ENCODE measurements around the gene SIPA1.

SIPA1 gene

GRCh38 chr11:65593518-65594414 lies 44.1 kb upstream of the SIPA1 start:
- Histone ChIP-seq H3K4me2 (ENCODE audit: low read length) (no peak overlapping the region), H3K27ac (ENCODE audit: low read depth, low read length, poor library complexity, severe bottlenecking) (no peak overlapping the region), H3K36me3 (ENCODE audit: insufficient read depth, low read length) (peaks cover 13% of the 10 kb centered on the region), H3K27me3 (ENCODE audit: insufficient read depth, low read length) (no peaks in the 10 kb centered on the region), H3K9ac (ENCODE audit: low read length) (no peak overlapping the region), H3K79me2 (ENCODE audit: insufficient read depth, low read length) (no peaks in the 10 kb centered on the region), H3K4me3 (ENCODE audit: low read depth, low read length, poor library complexity, severe bottlenecking) (no peak overlapping the region), H2AFZ (ENCODE audit: low read length) (no peak overlapping the region), H3K9me2 (ENCODE audit: low read depth, low read length) (no peaks in the 10 kb centered on the region), H4K20me1 (ENCODE audit: insufficient read depth, low read length) (no peaks in the 10 kb centered on the region), H3F3A (ENCODE audit: insufficient read depth, low read length) (no peaks in the 10 kb centered on the region), H3K4me1 (ENCODE audit: insufficient read depth, low read length, severe bottlenecking) (peaks cover 13% of the 10 kb centered on the region), H3K9me3 (ENCODE audit: low read length) (no peaks in the 10 kb centered on the region)
- TF ChIP-seq CTCF (IDR thresholded peaks at IDR 0.05; ENCODE audit: low read length) (peak; percentile 63), EZH2 (IDR thresholded peaks at IDR 0.05; ENCODE audit: borderline replicate concordance, low read length) (no peak)

- Histone ChIP-seq H2AFZ (ENCODE audit: low read length) (no peak overlapping the region), H3K9ac (ENCODE audit: low read length) (no peak overlapping the region), H3K9me2 (ENCODE audit: low read depth, low read length) (no peaks in the 10 kb centered on the region), H3K79me2 (ENCODE audit: insufficient read depth, low read length) (no peaks in the 10 kb centered on the region), H3K9me3 (ENCODE audit: low read length) (no peaks in the 10 kb centered on the region), H3K36me3 (ENCODE audit: insufficient read depth, low read length) (peaks cover 17% of the 10 kb centered on the region), H3K27ac (ENCODE audit: low read depth, low read length, poor library complexity, severe bottlenecking) (no peak overlapping the region), H3F3A (ENCODE audit: insufficient read depth, low read length) (no peaks in the 10 kb centered on the region), H4K20me1 (ENCODE audit: insufficient read depth, low read length) (no peaks in the 10 kb centered on the region), H3K27me3 (ENCODE audit: insufficient read depth, low read length) (no peaks in the 10 kb centered on the region), H3K4me2 (ENCODE audit: low read length) (no peak overlapping the region), H3K4me3 (ENCODE audit: low read depth, low read length, poor library complexity, severe bottlenecking) (no peak overlapping the region), H3K4me1 (ENCODE audit: insufficient read depth, low read length, severe bottlenecking) (peaks cover 6% of the 10 kb centered on the region)
- TF ChIP-seq CTCF (IDR thresholded peaks at IDR 0.05; ENCODE audit: low read length): no peak
- no peak for TF ChIP-seq EZH2 (IDR thresholded peaks at IDR 0.05; ENCODE audit: borderline replicate concordance, low read length)
Measured at GRCh38 chr11:65595131-65595530, 42.8 kb upstream of the SIPA1 start.

GRCh38 chr11:65595543-65596281 lies 42.2 kb upstream of the SIPA1 start, which contains the start of gene KCNK7:
Gene KCNK7 (minus strand): TSS chr11:65595800. CDS start chr11:65595772, 28 bp downstream.
- H2AFZ ChIP-seq (ENCODE audit: low read length): no peak within 1 kb of the TSS
- no peak within 1 kb of the TSS for H3K4me3 ChIP-seq (ENCODE audit: low read depth, low read length, poor library complexity, severe bottlenecking)
- TF ChIP-seq CTCF (IDR thresholded peaks at IDR 0.05; ENCODE audit: low read length) (no peak), EZH2 (IDR thresholded peaks at IDR 0.05; ENCODE audit: borderline replicate concordance, low read length) (no peak)
- H3K79me2 ChIP-seq (ENCODE audit: insufficient read depth, low read length): no peaks in the 10 kb centered on the region
- no peaks in the 10 kb centered on the region for H3K27me3 ChIP-seq (ENCODE audit: insufficient read depth, low read length)
- H3F3A ChIP-seq (ENCODE audit: insufficient read depth, low read length): no peaks in the 10 kb centered on the region
- peaks cover 17% of the 10 kb centered on the region for H3K36me3 ChIP-seq (ENCODE audit: insufficient read depth, low read length)
- H3K9me2 ChIP-seq (ENCODE audit: low read depth, low read length): no peaks in the 10 kb centered on the region
- no peak within 1 kb of the TSS for H3K27ac ChIP-seq (ENCODE audit: low read depth, low read length, poor library complexity, severe bottlenecking)
- H3K4me1 ChIP-seq (ENCODE audit: insufficient read depth, low read length, severe bottlenecking): peaks cover under 1% of the 10 kb centered on the region
- H4K20me1 ChIP-seq (ENCODE audit: insufficient read depth, low read length): no peaks in the 10 kb centered on the region
- no peak within 1 kb of the TSS for H3K9ac ChIP-seq (ENCODE audit: low read length)
- no peak within 1 kb of the TSS for H3K4me2 ChIP-seq (ENCODE audit: low read length)
- H3K9me3 ChIP-seq (ENCODE audit: low read length): no peaks in the 10 kb centered on the region

Data from OCI-LY1 (cell line).